Esophagus muscularis mucosa (tissue), 4 donors: Measurements from ENCODE around the gene PGAP3.

Experiments used
- CTCF ChIP-seq, 3 experiments: fragments of 200-600 bp in 2 of 3; fragments of 450-650 bp in 1 of 3; sonication (generic) in 2 of 3; IDR thresholded peaks; one replicate each; pipeline ENCODE4 v1.5.1; 2017 to 2019; ENCODE audit warnings: antibody characterized with exemption in 3 of 3, mild to moderate bottlenecking in 2 of 3, moderate library complexity in 1 of 3
- EP300 ChIP-seq: sonication (generic); formaldehyde crosslinking; IDR thresholded peaks from one replicate; pipeline ENCODE4 v1.6.1; 2017; ENCODE audit warnings: antibody characterized with exemption
- POLR2A ChIP-seq: fragments of 450-650 bp; IDR thresholded peaks from one replicate; pipeline ENCODE4 v1.6.1; 2017; ENCODE audit warnings: antibody characterized with exemption, moderate library complexity, mild to moderate bottlenecking, low read depth
- POLR2AphosphoS5 ChIP-seq, 2 donors: sonication (generic); formaldehyde crosslinking; IDR thresholded peaks; one replicate each; pipeline ENCODE4 v1.6.1; 2017; ENCODE audit warnings: antibody characterized with exemption in 2 of 2

GRCh38 chr17:39736319-39737165, 48.7 kb upstream of the PGAP3 start:
- TF ChIP-seq CTCF (IDR thresholded peaks at IDR 0.05) (no peak), POLR2AphosphoS5 (IDR thresholded peaks at IDR 0.05) (no peak), POLR2A (no peak), EP300 (no peak)
